Aorta (tissue), 5 donors: Measurements from ENCODE around the gene MYCBP. TPM values are rescaled to one million over a fixed set of nuclear protein-coding genes. Genes with fewer than 3 reads are reported as not detected.

ENCODE experiments used
- ATAC-seq: fragments of 200-7000 bp; cut with Tn5 transposase; one replicate; pipeline ENCODE4 v1.9.1; 2022; ENCODE audit warnings: moderate library complexity; ENCODE audit not compliant: low FRiP score
- DNase-seq, 2 donors: peaks; one replicate each; pipeline ENCODE4 v3.0.0-alpha.2; 2020
- H3K27ac ChIP-seq, 2 donors: one replicate each; pipeline ENCODE4 v1.5.1; 2013; ENCODE audit warnings: low read length in 2 of 2, mild to moderate bottlenecking in 2 of 2, moderate library complexity in 2 of 2, control low read depth in 1 of 2, inconsistent platforms in 1 of 2, low read depth in 1 of 2
- H3K27me3 ChIP-seq, 2 donors: one replicate each; pipeline ENCODE4 v1.6.1; 2013; ENCODE audit warnings: control low read depth in 1 of 2, low read length in 1 of 2, mild to moderate bottlenecking in 1 of 2, moderate library complexity in 1 of 2; ENCODE audit not compliant: insufficient read depth in 2 of 2, control insufficient read depth in 1 of 2
- H3K36me3 ChIP-seq, 2 donors: one replicate each; pipeline ENCODE4 v1.6.1; 2013; ENCODE audit warnings: control low read depth in 1 of 2, low read length in 1 of 2, mild to moderate bottlenecking in 1 of 2; ENCODE audit not compliant: insufficient read depth in 2 of 2, control insufficient read depth in 1 of 2
- H3K4me1 ChIP-seq, 2 donors: one replicate each; pipeline ENCODE4 v1.6.1; 2013; ENCODE audit warnings: low read length in 2 of 2, control low read depth in 1 of 2, mild to moderate bottlenecking in 1 of 2, moderate library complexity in 1 of 2; ENCODE audit not compliant: insufficient read depth in 2 of 2, control insufficient read depth in 1 of 2
- H3K4me3 ChIP-seq, 2 donors: one replicate each; pipeline ENCODE4 v1.5.1; 2013; ENCODE audit warnings: low read length in 2 of 2, control low read depth in 1 of 2, mild to moderate bottlenecking in 1 of 2
- H3K9me3 ChIP-seq: one replicate; pipeline ENCODE4 v1.6.1; 2013; ENCODE audit warnings: mild to moderate bottlenecking, low read length; ENCODE audit not compliant: control insufficient read depth
- WGBS, 2 donors: extraction: QIAGEN DNeasy Blood & Tissue Kit; methylation state at CpG; one replicate each; pipeline ENCODE4 v1.1.7; 2013; 5-methylcytosine and 5-hydroxymethylcytosine counted together
- intact Hi-C, 2 donors: fragments of 100-400 bp; cut with DNase I; formaldehyde crosslinking; loops; one replicate each; pipeline versions ENCODE4 v1.14.2 to v1.15.0; 2022
- polyA plus RNA-seq, 2 donors: library from polyadenylated mRNA; stranded (reverse); fragments of 200-250 nt; gene quantifications; one replicate each; pipeline ENCODE4 v1.2.3, GENCODE V29; 2013
- total RNA-seq, 2 donors: library from RNA; stranded (reverse); fragmentation: NEBNext Ultra II Directional; extraction: Animal tissue kit (Norgen Biotek cat#: 25700); gene quantifications; one replicate each; pipeline ENCODE4 v1.2.1, GENCODE V29; 2021
- donor health status: healthy with polysubstance abuse.
- donor health status: Bipolar disorder and iron deficiency.
- donor health status: DM: no; HTN: no; CAD: no.
- donor health status: DM: no; HTN: no; CAD: no.
- donor health status: DM: yes; HTN: yes; CAD: no.

Gene MYCBP
- total and polyA plus RNA-seq, 4 donors, result 11.6 to 13.6 (median 11.8) TPM

DNA sequence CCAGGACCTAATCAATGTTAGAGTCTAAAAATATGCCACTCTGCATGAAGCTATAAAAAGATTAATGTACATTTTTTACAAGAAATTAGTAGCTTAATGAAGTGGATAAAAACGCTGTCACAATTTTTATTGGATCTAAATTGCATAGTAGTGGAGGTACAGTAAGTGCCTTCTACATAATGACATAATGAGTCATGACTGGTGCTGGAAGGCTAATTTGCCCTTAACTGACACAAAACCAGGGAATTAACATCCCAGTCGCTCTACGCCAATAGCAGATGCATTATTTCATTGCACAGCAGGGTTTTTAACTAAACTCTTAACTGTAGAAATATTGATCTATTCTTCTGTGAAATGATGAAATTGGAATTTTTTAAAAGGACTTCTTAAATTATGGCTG, 46.9 kb downstream of the MYCBP start:
- Histone ChIP-seq H3K36me3 (no peaks in the 10 kb centered on the region), H3K9me3 (no peaks in the 10 kb centered on the region), H3K4me3 (no peak overlapping the region), H3K27me3 (peaks cover 0 to 2% of the 10 kb centered on the region in 2 donors), H3K27ac (no peak overlapping the region), H3K4me1 (no peaks in the 10 kb centered on the region)
- intact Hi-C loops, result no loop called here
- WGBS, 2 donors, result 50 to 58% methylated on average over 3 of the region's 3 CpGs
- ATAC-seq (no peak), DNase-seq (no peak)

DNA sequence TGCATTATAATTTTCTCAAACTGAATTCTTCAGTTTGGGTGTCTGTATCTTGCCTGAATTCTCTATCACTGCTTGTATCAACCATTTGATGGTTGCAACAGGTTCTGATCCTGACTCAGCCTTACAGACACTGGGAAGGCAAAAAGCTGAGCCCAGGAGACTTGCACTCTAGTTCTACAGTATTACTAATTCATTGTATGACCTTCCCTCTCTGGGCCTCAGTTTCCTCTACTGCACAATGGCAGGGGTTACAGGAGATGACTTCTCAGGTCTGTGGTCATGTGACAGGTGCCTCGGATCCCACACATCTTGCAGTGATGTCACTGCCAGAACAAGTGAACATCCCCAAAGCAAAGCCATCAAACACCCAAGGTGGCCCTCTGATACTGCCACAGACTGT, 52.3 kb downstream of the MYCBP start:
- no peaks in the 10 kb centered on the region for H3K9me3 ChIP-seq
- 50 to 60% methylated on average over 1 of the region's 1 CpG for WGBS, 2 donors
- H3K27me3 ChIP-seq, result peaks cover 0 to 2% of the 10 kb centered on the region in 2 donors

DNA sequence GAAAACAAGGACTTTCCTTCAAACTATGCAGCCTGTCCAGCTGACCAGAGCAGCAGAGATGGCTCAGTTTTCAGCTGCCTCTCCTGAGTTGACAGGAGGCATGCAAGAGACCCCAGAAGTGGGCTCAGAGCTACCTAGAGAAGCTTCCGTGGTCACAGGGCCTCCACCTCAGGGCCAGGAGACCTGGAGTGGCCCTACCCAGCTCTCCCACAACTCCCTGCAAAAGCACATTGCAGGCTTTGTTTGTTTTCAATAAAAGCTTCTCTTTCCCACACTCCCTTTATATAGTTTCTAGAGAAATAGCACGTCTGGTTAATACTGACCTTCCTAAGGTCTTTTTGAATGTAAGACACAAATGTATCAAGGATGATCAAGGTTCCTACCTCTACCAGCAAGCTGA, 53.6 kb downstream of the MYCBP start:
- Histone ChIP-seq H3K36me3 (no peaks in the 10 kb centered on the region), H3K9me3 (no peaks in the 10 kb centered on the region), H3K4me1 (no peaks in the 10 kb centered on the region), H3K4me3 (no peak overlapping the region), H3K27me3 (no peaks in the 10 kb centered on the region), H3K27ac (no peak overlapping the region)
- ATAC-seq (no peak), DNase-seq (no peak)
- WGBS, 2 donors, result 66 to 72% methylated on average over 2 of the region's 2 CpGs
- intact Hi-C loops, result loop anchor here (10.0 kb wide), 1 partner anchor 215 kb away; no protein-coding TSS in a partner anchor

More for the DNA sequence above, 52.3 kb downstream of the MYCBP start:
- H3K4me3 ChIP-seq, result no peak overlapping the region
- intact Hi-C loops, result no loop called here
- no peak for DNase-seq
- no peaks in the 10 kb centered on the region for H3K4me1 ChIP-seq
- ATAC-seq, result no peak
- H3K36me3 ChIP-seq, result no peaks in the 10 kb centered on the region
- no peak overlapping the region for H3K27ac ChIP-seq

DNA sequence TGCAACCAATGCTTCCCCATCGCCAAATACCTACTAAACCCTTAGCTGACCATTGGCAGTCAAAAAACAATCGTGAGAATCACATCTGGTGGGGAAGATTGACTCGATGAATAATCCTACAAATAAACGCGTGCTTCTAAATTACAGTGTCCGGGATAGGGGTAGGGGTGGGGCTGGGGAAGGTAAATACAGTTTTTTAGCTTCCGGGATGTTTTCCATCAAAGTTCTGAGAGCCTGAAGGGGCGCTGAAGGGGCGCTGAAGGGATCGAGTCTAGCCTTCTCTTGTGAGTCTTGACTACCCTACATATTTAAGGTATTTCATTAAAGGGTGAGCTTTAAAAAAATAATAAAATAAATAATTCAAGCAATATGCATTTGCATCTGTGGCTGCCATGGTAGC, 54.1 kb downstream of the MYCBP start:
- H3K4me1 ChIP-seq, result no peaks in the 10 kb centered on the region
- intact Hi-C loops, result loop anchor here (10.0 kb wide), 1 partner anchor 214 kb away; no protein-coding TSS in a partner anchor
- DNase-seq (no peak), ATAC-seq (no peak)
- WGBS, 2 donors, result 20 to 23% methylated on average over 10 of the region's 10 CpGs
- no peak overlapping the region for H3K27ac ChIP-seq
- no peak overlapping the region for H3K4me3 ChIP-seq
- H3K9me3 ChIP-seq, result peaks cover 2% of the 10 kb centered on the region
- H3K36me3 ChIP-seq, result no peaks in the 10 kb centered on the region
- H3K27me3 ChIP-seq, result no peaks in the 10 kb centered on the region

DNA sequence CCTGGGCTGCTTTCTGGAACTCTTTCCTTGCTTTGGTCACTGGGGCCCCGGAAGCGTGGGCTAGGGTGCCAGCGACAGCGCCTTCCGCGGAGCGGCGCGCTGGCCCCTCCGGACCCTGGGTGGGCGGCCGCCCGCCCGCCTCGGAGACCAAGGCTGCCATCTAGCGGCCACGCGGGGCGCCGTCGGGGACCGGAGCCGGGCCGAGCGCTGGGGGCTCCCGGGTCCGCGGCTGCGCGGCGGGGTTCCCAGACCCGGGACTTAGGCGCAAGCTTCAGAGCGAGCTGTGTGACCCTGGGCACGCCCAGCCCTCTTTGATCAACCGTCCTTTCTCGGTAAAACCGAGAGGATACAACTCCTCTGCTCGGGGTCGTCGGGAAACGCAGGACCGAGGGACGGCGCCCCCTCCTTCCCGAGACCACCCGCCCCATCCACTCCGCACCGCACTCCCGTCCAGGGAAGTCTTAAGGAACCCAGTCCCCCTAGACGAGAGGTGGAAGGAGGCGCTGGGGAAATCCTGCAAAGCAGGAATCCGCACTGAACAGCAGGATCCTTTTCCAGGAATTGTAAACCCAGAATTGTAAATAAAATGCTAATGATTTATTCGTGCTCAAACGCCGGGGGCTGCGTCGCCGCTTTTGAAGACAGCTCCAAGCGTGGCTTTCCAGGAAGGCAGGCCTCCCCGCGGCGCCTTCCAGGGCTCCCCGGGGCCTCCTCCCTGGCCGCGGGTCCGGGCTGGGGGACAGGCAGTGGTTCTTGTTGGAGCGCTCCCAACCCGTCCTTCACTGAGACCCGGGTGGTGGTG, 54.8 kb downstream of the MYCBP start:
- Histone ChIP-seq H3K27me3 (no peaks in the 10 kb centered on the region), H3K4me3 (no peak overlapping the region), H3K27ac (no peak overlapping the region), H3K4me1 (no peaks in the 10 kb centered on the region), H3K9me3 (peaks cover 5% of the 10 kb centered on the region), H3K36me3 (no peaks in the 10 kb centered on the region)
- ATAC-seq (peak; percentile 72), DNase-seq (peak in 1 of 2 donors; percentile 82)
- 1% methylated on average over 59 to 70 of the region's 70 CpGs for WGBS, 2 donors
- intact Hi-C loops, result loop anchor here (10.0 kb wide), 1 partner anchor 214 kb away; no protein-coding TSS in a partner anchor

DNA sequence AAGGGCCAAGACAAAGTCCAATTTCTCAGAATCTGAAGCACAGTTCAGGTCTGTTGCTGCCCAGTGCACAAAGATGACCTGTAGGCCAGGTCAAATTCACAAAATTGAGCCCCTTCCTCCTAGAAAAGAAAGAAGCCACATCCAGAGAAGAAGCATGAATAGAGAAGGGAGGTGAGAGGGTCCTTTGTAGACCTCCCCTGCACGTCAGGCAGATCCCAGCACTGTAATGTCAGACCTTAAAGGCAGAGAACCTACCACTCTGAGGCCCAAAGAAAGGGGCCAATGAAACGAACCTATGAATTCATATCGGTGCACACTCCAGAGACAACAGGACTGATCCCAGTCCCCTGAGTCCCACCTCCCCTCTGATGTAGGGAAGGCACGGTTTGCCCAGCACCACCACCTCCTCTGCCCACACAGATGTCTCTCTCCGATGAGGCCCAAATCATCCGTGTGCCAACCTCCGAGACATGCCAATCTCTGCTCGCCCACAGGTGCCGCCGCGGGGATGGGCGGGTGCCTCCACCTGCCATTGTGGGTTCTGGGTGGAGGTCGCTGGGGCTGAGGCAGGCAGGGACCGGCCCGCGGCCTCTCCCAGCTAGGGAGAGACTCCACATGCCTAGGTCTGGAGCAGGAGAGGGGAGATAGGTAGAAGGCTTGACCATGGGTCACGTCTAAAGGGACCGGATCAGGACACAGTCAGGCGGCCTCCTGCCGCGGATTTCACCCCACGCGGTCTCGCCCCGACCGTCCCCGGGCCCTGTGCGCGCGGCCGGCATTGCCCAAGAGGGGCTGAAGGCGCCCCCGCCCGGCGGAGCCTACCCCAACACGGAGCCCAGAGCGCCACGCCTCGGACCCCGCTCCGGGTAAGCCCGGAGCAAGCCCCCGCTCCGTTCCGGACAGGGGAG, 55.6 kb downstream of the MYCBP start:
- no peak for DNase-seq
- peak; percentile 24 for ATAC-seq
- no peak overlapping the region for H3K27ac ChIP-seq
- peaks cover 5% of the 10 kb centered on the region for H3K9me3 ChIP-seq
- no peaks in the 10 kb centered on the region for H3K36me3 ChIP-seq
- intact Hi-C loops, result loop anchor here (10.0 kb wide), 1 partner anchor 213 kb away; no protein-coding TSS in a partner anchor
- 33 to 35% methylated on average over 38 to 45 of the region's 45 CpGs for WGBS, 2 donors
- H3K4me3 ChIP-seq, result no peak overlapping the region
- H3K4me1 ChIP-seq, result no peaks in the 10 kb centered on the region
- no peaks in the 10 kb centered on the region for H3K27me3 ChIP-seq

DNA sequence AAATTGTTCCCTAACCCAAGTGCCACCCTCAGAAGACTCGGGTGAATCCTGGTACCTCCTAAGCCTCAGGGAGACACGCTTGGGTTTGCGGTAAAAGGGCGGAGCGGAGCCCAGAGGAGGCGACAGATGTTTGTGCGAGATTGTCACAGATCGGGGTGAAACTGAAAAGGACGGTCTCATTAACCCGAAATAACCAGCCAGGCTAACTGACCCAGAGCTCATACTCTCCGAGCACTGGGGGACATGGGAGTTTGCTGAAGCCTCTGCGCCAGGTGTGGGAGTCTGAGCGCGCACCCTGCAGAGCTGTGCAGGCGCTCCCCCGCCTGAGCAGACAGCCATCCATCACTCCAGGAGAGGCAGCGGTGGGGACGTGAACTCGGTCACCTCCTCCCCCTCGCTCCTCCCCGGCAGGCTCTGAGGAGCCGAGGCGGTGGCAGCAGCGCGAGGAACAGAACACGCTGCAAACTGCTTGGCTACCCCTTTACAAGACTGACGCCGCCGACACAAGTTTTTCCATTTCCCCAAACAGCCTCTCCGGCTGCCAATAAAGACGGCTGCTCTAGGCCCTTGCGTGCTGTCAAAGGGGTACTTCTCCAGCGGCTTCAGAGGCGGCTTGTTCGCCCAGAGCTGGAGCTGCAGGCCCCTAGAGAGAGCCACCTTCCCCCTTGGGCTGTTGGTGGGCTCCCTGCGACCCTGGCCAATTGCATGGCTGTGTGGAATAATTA, 57.1 kb downstream of the MYCBP start:
- Histone ChIP-seq H3K27me3 (no peaks in the 10 kb centered on the region), H3K9me3 (peaks cover 5% of the 10 kb centered on the region), H3K27ac (no peak overlapping the region), H3K4me3 (no peak overlapping the region), H3K36me3 (no peaks in the 10 kb centered on the region), H3K4me1 (no peaks in the 10 kb centered on the region)
- intact Hi-C loops, result loop anchor here (10.0 kb wide), 1 partner anchor 211 kb away; no protein-coding TSS in a partner anchor
- 12 to 13% methylated on average over 36 of the region's 36 CpGs for WGBS, 2 donors
- no peak for DNase-seq
- ATAC-seq, result no peak

DNA sequence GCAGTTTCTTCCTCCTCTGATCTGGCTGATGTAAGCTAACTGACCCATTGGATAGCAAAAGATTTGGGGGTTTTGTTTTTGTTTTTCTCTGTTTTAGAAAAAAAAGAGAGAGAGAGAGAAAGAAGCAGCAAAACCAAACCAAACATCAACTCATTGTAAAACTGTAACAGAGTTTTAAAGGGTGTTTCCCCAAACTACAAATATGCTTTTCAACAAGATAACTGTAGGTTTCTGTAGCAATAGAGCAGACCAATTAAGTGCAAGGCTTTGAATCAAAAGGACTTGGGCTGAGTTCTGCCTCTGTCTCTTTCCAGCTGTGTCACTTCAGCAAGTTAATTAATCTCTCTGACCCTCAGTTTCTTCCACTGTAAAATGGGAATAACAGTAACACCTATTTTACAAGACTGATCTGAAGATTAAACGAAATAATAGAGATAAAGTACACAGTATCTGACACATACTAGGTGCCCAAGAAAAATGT, 58.1 kb downstream of the MYCBP start:
- no peaks in the 10 kb centered on the region for H3K36me3 ChIP-seq
- no peak overlapping the region for H3K27ac ChIP-seq
- 72 to 75% methylated on average over 1 of the region's 1 CpG for WGBS, 2 donors
- no peaks in the 10 kb centered on the region for H3K4me1 ChIP-seq
- ATAC-seq (no peak), DNase-seq (no peak)
- H3K27me3 ChIP-seq, result no peaks in the 10 kb centered on the region
- no peak overlapping the region for H3K4me3 ChIP-seq
- peaks cover 5% of the 10 kb centered on the region for H3K9me3 ChIP-seq
- intact Hi-C loops, result loop anchor here (10.0 kb wide), 1 partner anchor 210 kb away; no protein-coding TSS in a partner anchor
